AG09319 (cell line): ENCODE measurements around the gene MYO18A.

ENCODE experiments used
- DNase-seq: peaks from one replicate; pipeline ENCODE4 v3.0.0-alpha.2; 2010; ENCODE audit warnings: low read depth; ENCODE audit errors: extremely low read depth
- TF ChIP-seq, protein P1 (sequence below): IDR thresholded peaks from 2 replicates; pipeline ENCODE4 v1.5.1; 2011; ENCODE audit warnings: low read depth, mild to moderate bottlenecking, inconsistent platforms, low read length, moderate library complexity

The MYO18A gene

DNA sequence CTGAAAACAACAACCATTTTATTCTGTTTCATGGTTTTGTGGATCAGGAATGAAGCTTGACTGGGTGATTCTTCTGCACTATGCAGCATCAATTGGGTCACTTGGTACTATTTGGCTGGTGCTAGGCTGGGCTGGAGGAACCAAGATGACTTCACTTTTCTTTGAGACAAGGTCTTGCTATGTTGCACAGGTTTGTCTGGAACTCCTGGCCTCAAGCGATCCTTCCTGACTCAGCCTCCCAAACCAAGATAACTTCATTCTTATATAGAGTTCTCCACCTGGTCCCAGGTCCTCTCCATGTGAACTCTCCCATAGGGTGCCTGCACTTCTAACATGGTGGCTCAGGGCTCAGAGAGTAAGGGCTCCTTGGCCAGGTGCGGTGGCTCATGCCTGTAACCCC lies 139.1 kb downstream of the MYO18A start:
- no peak for DNase-seq
- TF ChIP-seq, protein P1, sequence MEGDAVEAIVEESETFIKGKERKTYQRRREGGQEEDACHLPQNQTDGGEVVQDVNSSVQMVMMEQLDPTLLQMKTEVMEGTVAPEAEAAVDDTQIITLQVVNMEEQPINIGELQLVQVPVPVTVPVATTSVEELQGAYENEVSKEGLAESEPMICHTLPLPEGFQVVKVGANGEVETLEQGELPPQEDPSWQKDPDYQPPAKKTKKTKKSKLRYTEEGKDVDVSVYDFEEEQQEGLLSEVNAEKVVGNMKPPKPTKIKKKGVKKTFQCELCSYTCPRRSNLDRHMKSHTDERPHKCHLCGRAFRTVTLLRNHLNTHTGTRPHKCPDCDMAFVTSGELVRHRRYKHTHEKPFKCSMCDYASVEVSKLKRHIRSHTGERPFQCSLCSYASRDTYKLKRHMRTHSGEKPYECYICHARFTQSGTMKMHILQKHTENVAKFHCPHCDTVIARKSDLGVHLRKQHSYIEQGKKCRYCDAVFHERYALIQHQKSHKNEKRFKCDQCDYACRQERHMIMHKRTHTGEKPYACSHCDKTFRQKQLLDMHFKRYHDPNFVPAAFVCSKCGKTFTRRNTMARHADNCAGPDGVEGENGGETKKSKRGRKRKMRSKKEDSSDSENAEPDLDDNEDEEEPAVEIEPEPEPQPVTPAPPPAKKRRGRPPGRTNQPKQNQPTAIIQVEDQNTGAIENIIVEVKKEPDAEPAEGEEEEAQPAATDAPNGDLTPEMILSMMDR = no peak

DNA sequence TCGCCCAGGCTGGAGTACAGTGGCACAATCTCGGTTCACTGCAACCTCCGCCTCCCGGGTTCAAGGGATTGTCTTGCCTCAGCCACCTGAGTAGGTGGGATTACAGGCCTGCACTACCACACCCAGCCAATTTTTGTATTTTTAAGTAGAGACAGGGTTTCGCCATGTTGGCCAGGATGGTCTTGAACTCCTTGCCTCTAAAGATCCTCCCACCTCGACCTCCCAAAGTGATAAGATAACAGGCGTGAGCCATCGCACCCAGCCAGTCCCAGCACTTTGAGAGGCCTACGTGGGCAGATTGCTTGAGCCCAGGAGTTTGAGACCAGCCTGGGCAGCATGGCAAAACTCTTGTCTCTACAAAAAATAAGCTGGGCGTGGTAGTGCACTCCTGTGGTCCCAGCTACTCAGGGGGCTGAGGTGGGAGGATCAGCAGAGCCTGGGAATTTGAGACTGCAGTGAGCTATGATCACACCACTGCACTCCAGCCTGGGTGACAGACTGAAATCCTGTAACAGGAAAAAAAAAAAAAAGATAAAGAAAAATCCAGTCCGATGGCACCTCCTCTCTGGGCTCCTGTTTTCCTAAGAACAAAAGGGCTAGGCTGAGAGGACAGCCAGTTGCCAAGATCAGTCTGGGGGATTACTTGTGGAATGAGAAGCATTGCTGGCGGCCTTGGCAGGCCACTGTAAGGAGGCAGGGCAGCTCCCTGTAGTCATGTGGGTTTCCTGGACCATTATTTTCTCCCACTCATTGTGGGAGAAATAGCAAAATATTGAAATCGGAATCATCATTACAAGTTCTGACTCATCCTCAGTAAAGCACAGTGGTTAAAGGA lies 140.2 kb downstream of the MYO18A start:
- TF ChIP-seq, protein P1 = no peak
- peak; percentile 34 for DNase-seq

DNA sequence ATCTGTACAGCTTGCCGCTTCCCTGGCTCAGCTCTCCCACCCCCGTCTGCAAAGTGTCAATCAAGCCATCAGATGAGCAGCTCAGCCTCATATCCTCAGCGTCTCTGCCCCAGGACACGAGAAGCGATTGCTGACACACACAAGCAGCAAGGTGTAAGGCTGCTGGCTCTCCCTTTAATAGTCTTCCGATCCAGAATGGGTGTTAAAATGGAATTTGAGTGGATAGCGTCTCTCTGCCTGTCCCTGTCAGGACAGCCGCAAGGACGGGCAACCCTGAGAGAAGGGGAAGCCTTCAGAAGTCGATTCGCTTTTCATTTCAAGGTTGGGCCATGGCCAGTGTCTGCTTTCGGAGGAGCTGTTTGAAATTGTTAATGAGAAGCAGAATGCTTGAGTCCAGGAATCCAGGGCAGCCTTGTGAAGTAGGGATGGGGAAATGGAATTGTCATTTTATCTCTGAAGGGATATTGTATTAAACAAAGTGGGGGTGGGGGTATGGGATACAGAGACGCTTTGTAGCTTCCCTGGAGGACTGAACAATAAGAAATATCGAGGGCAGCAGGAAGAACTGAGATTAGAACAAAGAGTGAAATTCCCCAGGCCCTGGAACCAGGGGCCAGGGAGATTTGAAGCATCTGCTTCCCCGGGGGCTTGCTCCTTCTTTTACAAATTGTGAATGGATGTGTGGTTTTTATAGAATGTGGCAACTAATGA lies 142.0 kb downstream of the MYO18A start:
- DNase-seq = no peak
- TF ChIP-seq, protein P1 = no peak

DNA sequence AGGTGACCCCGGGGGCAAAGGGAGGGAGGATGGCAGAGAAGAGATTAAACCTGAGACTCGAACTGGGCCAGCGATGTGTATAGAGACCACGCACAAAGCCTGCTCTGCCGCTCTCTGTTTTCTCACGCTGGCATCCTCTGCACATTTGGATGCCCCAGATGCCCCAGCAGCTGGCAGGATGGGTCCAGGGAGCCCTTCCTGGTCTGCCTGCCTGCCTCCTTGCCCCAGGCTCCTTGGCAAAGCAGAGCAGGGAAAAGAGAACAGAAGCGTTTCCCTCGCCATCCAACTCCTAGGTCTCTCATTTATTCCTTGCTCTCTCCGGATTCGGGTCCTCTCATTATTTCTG lies 142.5 kb downstream of the MYO18A start:
- no peak for DNase-seq
- TF ChIP-seq, protein P1 = no peak

DNA sequence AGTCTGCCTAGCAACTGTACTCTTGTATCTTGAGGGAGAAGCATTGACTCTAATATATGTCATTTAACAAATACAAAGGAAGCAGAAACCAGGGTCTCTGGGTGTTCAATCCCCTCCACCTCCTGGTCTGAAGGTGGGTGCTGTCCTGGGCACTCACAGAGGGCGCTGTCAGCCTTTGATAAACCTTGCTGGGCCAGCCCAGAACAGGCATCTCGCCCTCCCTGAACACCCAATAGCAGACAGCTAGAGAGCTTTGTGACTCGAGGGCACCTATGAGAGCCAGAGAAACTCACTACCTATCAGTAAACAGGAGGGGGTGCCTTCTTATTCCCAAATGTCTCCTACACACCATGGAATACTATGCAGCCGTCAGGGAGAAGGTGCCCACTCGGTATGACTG lies 143.6 kb downstream of the MYO18A start:
- DNase-seq = no peak
- TF ChIP-seq, protein P1 = no peak

DNA sequence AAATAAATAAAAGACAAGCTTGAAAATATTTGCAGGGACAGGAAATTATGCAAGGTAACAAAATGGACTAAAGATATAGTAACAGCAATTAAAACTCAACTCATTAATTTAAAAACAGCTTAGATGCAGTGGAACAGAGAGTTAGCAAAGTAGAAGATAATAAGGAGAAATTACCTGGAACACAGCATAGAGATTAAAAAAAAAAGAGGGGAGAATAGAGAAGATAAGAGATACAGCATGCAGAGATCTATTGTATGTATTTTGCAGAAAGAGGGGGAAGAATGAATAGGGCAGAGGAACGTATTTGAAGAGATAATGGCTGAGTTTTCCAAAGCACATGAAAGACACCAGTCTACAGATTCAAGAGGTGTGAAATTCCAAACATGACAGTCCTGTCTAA lies 145.7 kb downstream of the MYO18A start:
- TF ChIP-seq, protein P1 = no peak
- DNase-seq = no peak

DNA sequence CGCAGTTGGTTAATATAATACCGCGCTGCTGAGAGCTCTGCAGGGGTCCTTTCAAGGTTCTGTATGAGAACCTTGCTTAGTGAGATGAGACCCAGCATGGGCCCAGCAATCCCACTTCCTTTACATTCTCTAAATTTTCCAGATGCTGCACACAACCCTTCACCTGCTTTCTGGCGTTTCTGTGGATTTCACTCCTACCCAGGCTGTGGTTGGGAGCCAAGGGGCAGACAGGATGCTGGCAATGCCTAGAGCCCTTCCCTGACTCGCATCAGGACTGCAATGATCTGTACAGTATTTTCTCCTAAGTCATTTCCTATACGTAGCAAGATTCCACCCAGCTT lies 147.4 kb downstream of the MYO18A start:
- TF ChIP-seq, protein P1 = no peak
- DNase-seq = no peak
